Sigmoid colon (tissue), 4 donors: ENCODE results near the gene HARBI1.

Experiments
- EP300 ChIP-seq, 4 donors: sonication (generic); formaldehyde crosslinking; IDR thresholded peaks; one replicate each; pipeline ENCODE4 v1.6.1; 2017; ENCODE audit warnings: antibody characterized with exemption in 4 of 4
- TF ChIP-seq, protein P1 (sequence below), 4 experiments: fragments of 450-650 bp in 3 of 4; fragments of 200-600 bp in 1 of 4; IDR thresholded peaks; one replicate each; pipeline ENCODE4 v1.5.1; 2016 to 2019; ENCODE audit warnings: antibody characterized with exemption in 4 of 4, mild to moderate bottlenecking in 3 of 4, moderate library complexity in 2 of 4

DNA sequence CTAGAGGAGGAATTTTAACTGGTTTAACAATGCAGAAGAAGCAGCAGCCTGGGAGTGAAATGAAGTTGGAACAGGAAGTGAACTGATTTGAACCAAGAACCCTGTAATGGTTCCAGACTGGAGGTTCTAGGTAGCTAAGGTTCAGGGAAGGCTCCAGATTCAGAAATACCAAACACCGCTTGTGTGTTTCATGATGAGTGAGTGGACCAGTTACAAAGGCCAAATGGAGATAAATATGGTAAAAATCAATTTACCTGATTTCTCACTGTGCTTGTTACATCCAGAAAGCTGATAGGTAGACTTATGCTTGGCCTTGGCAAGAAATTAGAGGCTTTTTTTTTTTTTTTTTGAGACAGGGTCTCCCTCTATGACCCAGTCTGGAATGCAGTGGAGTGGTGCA is 13.2 kb upstream of the HARBI1 start:
- TF ChIP-seq, protein P1, sequence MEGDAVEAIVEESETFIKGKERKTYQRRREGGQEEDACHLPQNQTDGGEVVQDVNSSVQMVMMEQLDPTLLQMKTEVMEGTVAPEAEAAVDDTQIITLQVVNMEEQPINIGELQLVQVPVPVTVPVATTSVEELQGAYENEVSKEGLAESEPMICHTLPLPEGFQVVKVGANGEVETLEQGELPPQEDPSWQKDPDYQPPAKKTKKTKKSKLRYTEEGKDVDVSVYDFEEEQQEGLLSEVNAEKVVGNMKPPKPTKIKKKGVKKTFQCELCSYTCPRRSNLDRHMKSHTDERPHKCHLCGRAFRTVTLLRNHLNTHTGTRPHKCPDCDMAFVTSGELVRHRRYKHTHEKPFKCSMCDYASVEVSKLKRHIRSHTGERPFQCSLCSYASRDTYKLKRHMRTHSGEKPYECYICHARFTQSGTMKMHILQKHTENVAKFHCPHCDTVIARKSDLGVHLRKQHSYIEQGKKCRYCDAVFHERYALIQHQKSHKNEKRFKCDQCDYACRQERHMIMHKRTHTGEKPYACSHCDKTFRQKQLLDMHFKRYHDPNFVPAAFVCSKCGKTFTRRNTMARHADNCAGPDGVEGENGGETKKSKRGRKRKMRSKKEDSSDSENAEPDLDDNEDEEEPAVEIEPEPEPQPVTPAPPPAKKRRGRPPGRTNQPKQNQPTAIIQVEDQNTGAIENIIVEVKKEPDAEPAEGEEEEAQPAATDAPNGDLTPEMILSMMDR (IDR thresholded peaks at IDR 0.05) = no peak
- no peak for TF ChIP-seq EP300 (IDR thresholded peaks at IDR 0.05)
